Activated CD8-positive, alpha-beta T cell treated with anti-CD3 and anti-CD28 coated beads for 36 hours (primary cell): ENCODE measurements around the gene POU1F1. TPM values are rescaled to one million over a fixed set of nuclear protein-coding genes. Genes with fewer than 3 reads are reported as not detected.
A peak's percentile ranks its signal among the peaks of the same experiment; 100 is the strongest.

ENCODE experiments used
- ATAC-seq: fragments of 200-7000 bp; cut with Tn5 transposase; one replicate; pipeline ENCODE4 v1.10.0; 2021; ENCODE audit warnings: mild to moderate bottlenecking, moderate library complexity
- CTCF ChIA-PET: fragments of 350-600 bp; sonication (Branson Sonifier 250); formaldehyde crosslinking; loops from one replicate; lab custom pipeline; 2021; ENCODE audit warnings: antibody characterized with exemption; lab: Charles Lee
- POLR2A ChIA-PET: fragments of 350-600 bp; sonication (Branson Sonifier 250); formaldehyde crosslinking; loops from one replicate; lab custom pipeline; 2021; ENCODE audit warnings: antibody characterized with exemption; lab: Charles Lee
- DNase-seq: peaks from one replicate; pipeline ENCODE4 v3.0.0-alpha.2; 2020
- H3K27ac Mint-ChIP-seq: one replicate; pipeline ENCODE4 v1.8.0; 2021; ENCODE audit warnings: mild to moderate bottlenecking, mixed read lengths
- H3K27me3 Mint-ChIP-seq: one replicate; pipeline ENCODE4 v1.8.0; 2021; ENCODE audit warnings: mixed read lengths
- H3K36me3 Mint-ChIP-seq: one replicate; pipeline ENCODE4 v1.8.0; 2021; ENCODE audit warnings: low read depth, mixed read lengths
- H3K4me1 Mint-ChIP-seq: one replicate; pipeline ENCODE4 v1.8.0; 2021; ENCODE audit warnings: low read depth, mixed read lengths
- H3K4me3 Mint-ChIP-seq: one replicate; pipeline ENCODE4 v1.8.0; 2021; ENCODE audit warnings: mild to moderate bottlenecking, moderate library complexity, mixed read lengths
- H3K9me3 Mint-ChIP-seq: one replicate; pipeline ENCODE4 v1.8.0; 2021; ENCODE audit warnings: mixed read lengths
- CTCF ChIP-seq: fragments of 200-600 bp; IDR thresholded peaks from one replicate; pipeline ENCODE4 v1.8.0; 2022; ENCODE audit warnings: antibody characterized with exemption, mild to moderate bottlenecking
- intact Hi-C: fragments of 100-400 bp; cut with micrococcal nuclease; formaldehyde crosslinking; loops from one replicate; pipeline ENCODE4 v1.10.0; 2022
- total RNA-seq, 2 experiments: library from RNA; stranded (reverse); gene quantifications; one replicate each; pipeline ENCODE4 v1.2.3, GENCODE V29; 2021

Gene POU1F1
- total RNA-seq, 2 experiments from 2014 or later: not detected

DNA sequence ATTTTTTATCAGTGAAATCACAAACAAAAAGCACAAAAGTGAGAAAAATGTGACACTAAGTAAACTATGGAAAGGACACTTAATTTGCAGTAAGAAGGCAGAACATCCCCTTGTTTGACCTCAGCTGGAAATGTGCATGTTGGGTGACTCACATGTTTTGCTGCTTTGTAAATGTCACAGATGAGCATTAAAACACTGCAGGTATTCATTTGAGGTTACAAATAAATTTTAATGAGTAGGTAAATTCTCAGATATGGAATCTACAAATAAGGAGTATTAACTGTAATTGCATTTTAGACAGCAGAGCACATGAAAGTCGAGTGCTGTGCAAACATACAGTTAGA lies 29.0 kb downstream of the POU1F1 start:
- Mint-ChIP-seq H3K27ac (no peak overlapping the region), H3K36me3 (peaks cover 18% of the 10 kb centered on the region), H3K27me3 (no peaks in the 10 kb centered on the region), H3K4me3 (no peak overlapping the region), H3K9me3 (no peaks in the 10 kb centered on the region), H3K4me1 (peaks cover 15% of the 10 kb centered on the region)
- ChIA-PET CTCF (interaction anchor here (4.4 kb wide), 1 partner anchor 13 kb away, joined by 25 read pairs; no protein-coding TSS in a partner anchor), POLR2A (interaction anchor here (1.2 kb wide), 1 partner anchor 20 kb away, joined by 3 read pairs; no protein-coding TSS in a partner anchor)
- ATAC-seq: no peak
- TF ChIP-seq CTCF: no peak
- no peak for DNase-seq
- intact Hi-C loops: no loop called here

- ATAC-seq: peak; percentile 45
- no peak for DNase-seq
- peak overlapping the region; percentile 20 for H3K27ac Mint-ChIP-seq
- intact Hi-C loops: no loop called here
- no peaks in the 10 kb centered on the region for H3K9me3 Mint-ChIP-seq
- H3K36me3 Mint-ChIP-seq: peaks cover 20% of the 10 kb centered on the region
- H3K27me3 Mint-ChIP-seq: no peaks in the 10 kb centered on the region
- ChIA-PET POLR2A (interaction anchor here (1.2 kb wide), 1 partner anchor 19 kb away, joined by 3 read pairs; no protein-coding TSS in a partner anchor), CTCF (interaction anchor here (4.4 kb wide), 1 partner anchor 13 kb away, joined by 25 read pairs; no protein-coding TSS in a partner anchor)
- H3K4me1 Mint-ChIP-seq: peaks cover 16% of the 10 kb centered on the region
- no peak overlapping the region for H3K4me3 Mint-ChIP-seq
- no peak for TF ChIP-seq CTCF
Measured at GRCh38 chr3:87246662-87247429, 29.5 kb downstream of the POU1F1 start.

GRCh38 chr3:87236093-87236492 lies 40.3 kb downstream of the POU1F1 start:
- no peak for DNase-seq
- Mint-ChIP-seq H3K27ac (no peak overlapping the region), H3K36me3 (peaks cover 18% of the 10 kb centered on the region), H3K9me3 (no peaks in the 10 kb centered on the region), H3K27me3 (no peaks in the 10 kb centered on the region), H3K4me3 (no peak overlapping the region), H3K4me1 (peaks cover 23% of the 10 kb centered on the region)
- intact Hi-C loops: no loop called here
- ChIA-PET CTCF (interaction anchor here (0.7 kb wide), 1 partner anchor 25 kb away, joined by 3 read pairs; no protein-coding TSS in a partner anchor), POLR2A (no interaction called here)
- no peak for ATAC-seq
- no peak for TF ChIP-seq CTCF

DNA sequence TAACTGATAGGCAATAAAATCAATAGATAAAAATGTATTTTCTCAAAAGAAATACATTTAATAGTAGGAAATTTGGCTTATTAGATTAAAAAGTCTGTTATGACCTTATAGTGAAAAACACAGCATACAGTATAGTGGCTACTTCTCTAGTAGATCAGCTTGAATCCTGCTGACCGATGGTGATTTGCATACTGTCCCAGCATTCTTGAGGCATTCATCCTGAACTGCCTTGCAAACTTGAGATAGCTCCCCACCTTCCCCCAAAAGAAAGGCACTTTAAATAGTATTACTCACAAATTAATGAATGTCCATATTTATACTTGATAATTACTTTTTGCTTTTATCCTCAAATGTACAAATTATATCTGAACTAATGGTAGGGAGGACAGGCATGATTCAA lies 42.6 kb downstream of the POU1F1 start:
- H3K36me3 Mint-ChIP-seq: peaks cover 13% of the 10 kb centered on the region
- POLR2A ChIA-PET: no interaction called here

More for the DNA sequence above, 42.6 kb downstream of the POU1F1 start:
- Mint-ChIP-seq H3K4me3 (no peak overlapping the region), H3K4me1 (peaks cover 36% of the 10 kb centered on the region), H3K27me3 (no peaks in the 10 kb centered on the region), H3K9me3 (no peaks in the 10 kb centered on the region), H3K27ac (no peak overlapping the region)
- ATAC-seq (no peak), DNase-seq (no peak)
- no peak for TF ChIP-seq CTCF
- CTCF ChIA-PET: interaction anchor here (1.5 kb wide), 1 partner anchor 26 kb away, joined by 6 read pairs; no protein-coding TSS in a partner anchor
- intact Hi-C loops: no loop called here
